ENCODE data around the gene EP400.

- TF ChIP-seq, protein P1, sequence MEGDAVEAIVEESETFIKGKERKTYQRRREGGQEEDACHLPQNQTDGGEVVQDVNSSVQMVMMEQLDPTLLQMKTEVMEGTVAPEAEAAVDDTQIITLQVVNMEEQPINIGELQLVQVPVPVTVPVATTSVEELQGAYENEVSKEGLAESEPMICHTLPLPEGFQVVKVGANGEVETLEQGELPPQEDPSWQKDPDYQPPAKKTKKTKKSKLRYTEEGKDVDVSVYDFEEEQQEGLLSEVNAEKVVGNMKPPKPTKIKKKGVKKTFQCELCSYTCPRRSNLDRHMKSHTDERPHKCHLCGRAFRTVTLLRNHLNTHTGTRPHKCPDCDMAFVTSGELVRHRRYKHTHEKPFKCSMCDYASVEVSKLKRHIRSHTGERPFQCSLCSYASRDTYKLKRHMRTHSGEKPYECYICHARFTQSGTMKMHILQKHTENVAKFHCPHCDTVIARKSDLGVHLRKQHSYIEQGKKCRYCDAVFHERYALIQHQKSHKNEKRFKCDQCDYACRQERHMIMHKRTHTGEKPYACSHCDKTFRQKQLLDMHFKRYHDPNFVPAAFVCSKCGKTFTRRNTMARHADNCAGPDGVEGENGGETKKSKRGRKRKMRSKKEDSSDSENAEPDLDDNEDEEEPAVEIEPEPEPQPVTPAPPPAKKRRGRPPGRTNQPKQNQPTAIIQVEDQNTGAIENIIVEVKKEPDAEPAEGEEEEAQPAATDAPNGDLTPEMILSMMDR (IDR thresholded peaks at IDR 0.05): no peak
- no peak for TF ChIP-seq POLR2A (IDR thresholded peaks at IDR 0.05)
Measured at GRCh38 chr12:132021965-132022364, 72.2 kb downstream of the EP400 start.
